Endothelial cell of coronary artery (primary cell): ENCODE results near the gene IQCH. TPM values are rescaled to one million over a fixed set of nuclear protein-coding genes. Genes with fewer than 3 reads are reported as not detected.

Experiments used
- total RNA-seq: library from RNA; depleted of rRNA; stranded (reverse); fragments of >200 nt; gene quantifications from 2 replicates; pipeline ENCODE4 v1.2.3, GENCODE V29; 2014

Gene IQCH
- 1.2 and 1.3 TPM in 2 replicates for total RNA-seq

GRCh38 chr15:67254238-67255175, at the start of gene IQCH, which contains the start of gene AAGAB:
Gene IQCH, plus strand, starts transcription at chr15:67254786. Its CDS starts 111 bp downstream, at chr15:67254897.
Gene AAGAB, minus strand, starts transcription at chr15:67254661. Its CDS starts 30 bp downstream, at chr15:67254631.

GRCh38 chr15:67521029-67521782, 266.6 kb downstream of the IQCH start, which contains the start of gene C15orf61:
Gene C15orf61, plus strand, starts transcription at chr15:67521131. Its CDS starts 118 bp downstream, at chr15:67521249.

GRCh38 chr15:67542420-67543347, 288.1 kb downstream of the IQCH start, which contains the start of gene MAP2K5:
Gene MAP2K5, plus strand, starts transcription at chr15:67542703. Its CDS starts 633 bp downstream, at chr15:67543336.

Other genes with a start within 250 kb of the IQCH start
- gene SMAD3, start 189.2 kb upstream of the IQCH start, total RNA-seq, result 27.3 and 45.7 TPM in 2 replicates
- gene AAGAB, start 125 bp upstream of the IQCH start, total RNA-seq, result 38.6 and 41.9 TPM in 2 replicates